K562 (cell line): ENCODE measurements around the gene MTG1. TPM values are rescaled to one million over a fixed set of nuclear protein-coding genes. Genes with fewer than 3 reads are reported as not detected.

Source experiments
- ATAC-seq: fragments of 200-7000 bp; cut with Tn5 transposase; 3 replicates; pipeline ENCODE4 v1.9.1; 2020; ENCODE audit warnings: moderate library complexity
- BruUV-seq: library from RNA; stranded (reverse); fragments of 400-500 nt; replicated peaks from 2 replicates; lab custom pipeline; 2021; lab: Mats Ljungman, UMichigan
- CTCF ChIA-PET: fragments of 300-600 bp; formaldehyde crosslinking; extraction: SDS; loops from one replicate; lab custom pipeline; 2021; ENCODE audit warnings: low intra/inter-chr PET ratio; lab: Yijun Ruan, JAX
- POLR2A ChIA-PET: fragments of 300-600, 350-650 bp; sonication (Branson Sonifier 250); formaldehyde crosslinking; extraction: SDS; loops from one replicate; lab custom pipeline; 2021; ENCODE audit warnings: antibody characterized with exemption, inconsistent platforms; lab: Yijun Ruan, JAX
- DNase-seq, 4 experiments: peaks; one replicate each; pipeline versions ENCODE4 v3.0.0 to v3.0.0-alpha.2; 2011 to 2018; ENCODE audit warnings: low spot score in 3 of 4, mixed read lengths in 3 of 4; ENCODE audit errors: extremely low read depth in 1 of 4
- FAIRE-seq: peaks from 2 replicates; lab custom pipeline; 2011; peaks lifted over from hg19 to GRCh38; lab: Jason Lieb, UNC
- H2AFZ ChIP-seq: 2 replicates; pipeline ENCODE4 v1.6.0; 2011; ENCODE audit warnings: low read depth, low read length, control low read depth, inconsistent platforms
- H3K27ac ChIP-seq: fragments of 200-600 bp; 3 replicates; pipeline ENCODE4 v1.8.0; 2011; ENCODE audit warnings: low read depth, mild to moderate bottlenecking, control low read depth, inconsistent platforms, low read length, moderate library complexity, mixed read lengths; ENCODE audit errors: extremely low read depth
- H3K27me3 ChIP-seq, 2 experiments: fragments of 300-600 bp in 1 of 2; 2 replicates in 1 of 2; 3 replicates in 1 of 2; pipeline versions ENCODE4 v1.6.0 to v1.8.0; 2011; ENCODE audit warnings: inconsistent platforms in 2 of 2, low read length in 2 of 2, mild to moderate bottlenecking in 1 of 2, mixed read lengths in 1 of 2, moderate library complexity in 1 of 2; ENCODE audit not compliant: control insufficient read depth in 2 of 2, insufficient read depth in 2 of 2
- H3K36me3 ChIP-seq: fragments of 300-600 bp; 3 replicates; pipeline ENCODE4 v1.8.0; 2011; ENCODE audit warnings: mild to moderate bottlenecking, low read length, inconsistent platforms; ENCODE audit not compliant: control insufficient read depth, insufficient read depth
- H3K4me1 ChIP-seq, 2 experiments: fragments of 200-600 bp in 1 of 2; replicated peaks in 1 of 2; 2 replicates in 1 of 2; 3 replicates in 1 of 2; pipeline versions ENCODE4 v1.5.1 to v1.8.0; 2011; ENCODE audit warnings: inconsistent platforms in 2 of 2, low read length in 2 of 2, mild to moderate bottlenecking in 1 of 2, mixed read lengths in 1 of 2, moderate library complexity in 1 of 2; ENCODE audit not compliant: control insufficient read depth in 2 of 2, insufficient read depth in 2 of 2
- H3K4me2 ChIP-seq: 2 replicates; pipeline ENCODE4 v1.6.1; 2011; ENCODE audit warnings: low read length, control low read depth, inconsistent platforms, mixed read lengths; ENCODE audit not compliant: insufficient read depth
- H3K4me3 ChIP-seq: fragments of 200-600 bp; sonication (generic), shearing (Covaris generic); 2 replicates; pipeline ENCODE4 v1.5.1; 2016; ENCODE audit warnings: control low read depth, inconsistent platforms
- H3K79me2 ChIP-seq: fragments of 200-600 bp; 3 replicates; pipeline ENCODE4 v1.8.0; 2011; ENCODE audit warnings: low read length, inconsistent platforms; ENCODE audit not compliant: control insufficient read depth, insufficient read depth
- H3K9ac ChIP-seq, 2 experiments: 2 replicates each; pipeline versions ENCODE4 v1.6.0 to v1.6.1; 2011; ENCODE audit warnings: low read depth in 2 of 2, low read length in 2 of 2, control low read depth in 1 of 2, inconsistent platforms in 1 of 2, mild to moderate bottlenecking in 1 of 2, mixed read lengths in 1 of 2; ENCODE audit not compliant: insufficient read depth in 1 of 2
- H3K9me1 ChIP-seq: one replicate; pipeline ENCODE4 v1.6.0; 2011; ENCODE audit warnings: inconsistent platforms, mild to moderate bottlenecking, low read length, moderate library complexity; ENCODE audit not compliant: control insufficient read depth, insufficient read depth
- H3K9me3 ChIP-seq: replicated peaks from 2 replicates; pipeline ENCODE4 v1.5.1; 2011; ENCODE audit warnings: low read depth, low read length, inconsistent platforms; ENCODE audit not compliant: control insufficient read depth, insufficient read depth
- H4K20me1 ChIP-seq: replicated peaks from 2 replicates; pipeline ENCODE4 v1.6.1; 2011; ENCODE audit warnings: low read length, inconsistent platforms, mixed read lengths; ENCODE audit not compliant: control insufficient read depth, insufficient read depth
- CREM ChIP-seq: IDR thresholded peaks from 2 replicates; pipeline ENCODE4 v1.6.1; 2014; ENCODE audit warnings: antibody characterized with exemption, low read depth
- KDM2B ChIP-seq: fragments of 250-450 bp; sonication (Bioruptor Pico); IDR thresholded peaks from 2 replicates; pipeline ENCODE4 v1.8.0; 2021; ENCODE audit warnings: mild to moderate bottlenecking, moderate library complexity
- KLF1 ChIP-seq: fragments of 450-650 bp; IDR thresholded peaks from 2 replicates; pipeline ENCODE4 v1.6.1; 2016; ENCODE audit warnings: missing genetic modification characterization, missing compliant biosample characterization
- MAZ ChIP-seq, 2 experiments: fragments of 450-650 bp in 1 of 2; sonication (generic) in 1 of 2; formaldehyde crosslinking; IDR thresholded peaks in 1 of 2; conservative IDR thresholded peaks in 1 of 2; 2 replicates each; pipeline versions ENCODE4 v1.4.0 to v1.5.0; 2020; ENCODE audit warnings: mild to moderate bottlenecking in 1 of 2, missing genetic modification reagents in 1 of 2
- MYC ChIP-seq, 2 experiments: fragments of 250-450 bp in 1 of 2; sonication (Bioruptor Pico) in 1 of 2; IDR thresholded peaks; 2 replicates each; pipeline versions ENCODE4 v1.5.1 to v1.6.1; 2012 to 2021; ENCODE audit warnings: low read depth in 2 of 2, borderline replicate concordance in 1 of 2, improper control_type of control experiment in 1 of 2, low read length in 1 of 2, mild to moderate bottlenecking in 1 of 2, moderate library complexity in 1 of 2
- PCBP1 ChIP-seq: fragments of 200-400 bp; formaldehyde crosslinking; IDR thresholded peaks from 2 replicates; pipeline ENCODE4 v1.6.1; 2018; ENCODE audit warnings: mild to moderate bottlenecking, low read depth, low read length; ENCODE audit not compliant: poor library complexity, severe bottlenecking
- POLR2B ChIP-seq: fragments of 450-650 bp; IDR thresholded peaks from 2 replicates; pipeline ENCODE4 v1.6.1; 2018; ENCODE audit warnings: low read depth; ENCODE audit not compliant: partially characterized antibody
- POLR2G ChIP-seq: fragments of 200-400 bp; formaldehyde crosslinking; IDR thresholded peaks from 2 replicates; pipeline ENCODE4 v1.6.1; 2017; ENCODE audit warnings: low read depth, mild to moderate bottlenecking, antibody characterized with exemption, low read length, moderate library complexity
- RB1 ChIP-seq: fragments of 450-650 bp; IDR thresholded peaks from 2 replicates; pipeline ENCODE4 v1.6.1; 2017; ENCODE audit warnings: low read depth, mild to moderate bottlenecking
- RBBP5 ChIP-seq: fragments of 200-600 bp; sonication (generic); IDR thresholded peaks from 2 replicates; pipeline ENCODE4 v1.6.1; 2012; ENCODE audit warnings: borderline replicate concordance, mild to moderate bottlenecking, low read length, control low read depth, inconsistent platforms; ENCODE audit not compliant: insufficient read depth, poor library complexity, severe bottlenecking
- SMARCE1 ChIP-seq: fragments of 450-650 bp; IDR thresholded peaks from 2 replicates; pipeline ENCODE4 v1.7.1; 2016; ENCODE audit warnings: mild to moderate bottlenecking
- ZBTB17 ChIP-seq: fragments of 450-650 bp; formaldehyde crosslinking; IDR thresholded peaks from 2 replicates; pipeline ENCODE4 v1.4.0; 2020; ENCODE audit warnings: mild to moderate bottlenecking
- WGBS: fragments of 100-300 bp; shearing (Covaris generic); methylation state at CpG from one replicate; pipeline ENCODE4 v1.1.6; 2016; ENCODE audit warnings: low coverage, mixed read lengths; ENCODE audit not compliant: insufficient coverage; ENCODE audit errors: missing lambda C conversion rate; 5-methylcytosine and 5-hydroxymethylcytosine counted together
- in situ Hi-C: fragments of 300-500 bp; cut with MboI; formaldehyde crosslinking; loops from 4 replicates; pipeline ENCODE4 v1.15.0; 2018; ENCODE audit warnings: inconsistent platforms, mixed read lengths
- intact Hi-C: fragments of 100-400 bp; cut with micrococcal nuclease; formaldehyde crosslinking; loops from 2 replicates; pipeline ENCODE4 v1.14.2; 2022
- polyA plus RNA-seq, 8 experiments: library from polyadenylated mRNA; depleted of rRNA in 4 of 8; stranded (reverse) in 5 of 8; unstranded in 3 of 8; fragments of >200 nt; fragmentation: Nextera tagmentation in 2 of 8; fragmentation: Illumina TruSeq in 1 of 8; extraction: Ambion mirVana in 2 of 8; extraction: Trizol in 1 of 8; gene quantifications; 2 replicates each; pipeline versions ENCODE4 v1.2.1 to v1.2.3, GENCODE V29; 2011 to 2014; ENCODE audit warnings: inconsistent platforms in 1 of 8, missing spikeins in 1 of 8
- total RNA-seq, 7 experiments: library from RNA; depleted of rRNA in 6 of 7; stranded (reverse); fragments of >200 nt in 6 of 7; fragmentation: Illumina TruSeq in 2 of 7; extraction: Trizol in 2 of 7; gene quantifications; 2 replicates each; pipeline versions ENCODE4 v1.2.1 to v1.2.3, GENCODE V29; 2011 to 2021; ENCODE audit warnings: low replicate concordance in 1 of 7
- TF ChIP-seq, protein P1 (sequence below): sonication (generic); formaldehyde crosslinking; IDR thresholded peaks from 2 replicates; pipeline ENCODE4 v1.8.0; 2022; ENCODE audit warnings: missing genetic modification reagents, mild to moderate bottlenecking, moderate library complexity, borderline replicate concordance
- TF ChIP-seq, protein P2 (sequence below): fragments of 200-800 bp; sonication (Bioruptor generic); IDR thresholded peaks from 2 replicates; pipeline ENCODE4 v1.6.1; 2017; ENCODE audit warnings: missing genetic modification characterization, missing compliant biosample characterization

Gene MTG1
- total and polyA plus RNA-seq, 9 of the 15 experiments (the other 6 are each of a cell fraction or from before 2014, with no cell fraction given) = 2.8 to 28.2 (median 15.4) TPM

DNA sequence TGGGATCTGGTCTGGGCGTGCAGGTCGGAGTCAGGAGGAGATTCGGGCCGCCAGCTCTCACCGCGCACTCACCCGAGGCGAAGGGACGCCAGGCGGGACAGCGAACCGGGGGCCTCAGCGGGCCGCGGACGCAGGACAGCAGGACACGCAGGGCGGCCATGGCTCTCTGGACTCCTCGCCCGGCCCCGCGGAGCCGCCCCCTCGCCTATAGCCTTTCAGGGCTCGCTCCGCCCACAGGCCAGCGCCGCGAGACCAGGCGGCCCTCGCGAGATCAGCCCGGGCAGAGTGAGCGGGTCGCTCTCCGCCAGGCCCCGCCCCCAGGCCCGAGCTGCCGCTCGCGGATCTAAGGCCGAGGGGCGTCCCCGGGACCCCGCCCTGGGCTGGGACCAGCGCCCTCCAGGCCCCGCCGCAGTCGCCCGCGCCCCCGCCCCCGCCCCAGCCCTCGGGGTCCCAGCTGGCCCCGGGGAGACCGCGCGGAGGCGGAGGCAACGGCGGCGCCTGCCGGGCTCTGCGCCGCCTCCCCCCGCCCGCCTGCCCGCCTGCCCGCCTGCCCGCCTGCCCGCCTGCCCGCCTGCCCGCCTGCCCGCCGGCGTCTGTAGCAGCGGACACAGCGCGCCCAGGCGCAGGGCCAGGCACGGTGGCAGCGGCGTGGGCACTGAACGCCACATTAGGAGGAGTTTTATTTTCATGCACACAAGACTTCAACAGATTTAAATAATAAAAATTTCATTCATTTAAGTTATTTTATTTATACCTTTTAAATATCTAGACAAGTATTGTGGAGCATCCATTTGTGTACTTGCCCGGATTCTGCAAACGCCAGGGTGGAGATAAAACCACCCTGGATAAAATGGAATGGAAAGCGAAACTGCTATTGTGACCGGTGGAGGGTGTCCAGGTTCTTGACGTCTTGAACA, 20.5 kb upstream of the MTG1 start, which contains the start of gene ECHS1:
TSS of gene ECHS1 (minus strand) at position 181 of the 917 bp plus-strand sequence. CDS start at position 160, 21 bp downstream.
- in situ Hi-C loops = no loop called here
- TF ChIP-seq KLF1 (no peak), RB1 (peak; percentile 50), SMARCE1 (no peak), RBBP5 (peak; percentile 41), MAZ (CRISPR knock-in tag; conservative IDR thresholded peaks at IDR 0.05 in 1 of 2, IDR thresholded peaks at IDR 0.05 in 1 of 2) (peak in 1 of 2 experiments; percentile 59; a peak in 2 of 4 replicates), POLR2G (peak; percentile 92), MYC (IDR thresholded peaks at IDR 0.05; ENCODE audit: low read depth, low read length) (0 out of 2 replicates have a peak, but pooled peaks have one; percentile 22), MYC (CRISPR knock-in tag; IDR thresholded peaks at IDR 0.05; ENCODE audit: borderline replicate concordance, low read depth) (no peak), PCBP1 (peak; percentile 80), KDM2B (no peak), ZBTB17 (CRISPR knock-in tag) (peak; percentile 83), CREM (0 out of 2 replicates have a peak, but pooled peaks have one; percentile 4), POLR2B (peak; percentile 50)
- TF ChIP-seq, protein P1, sequence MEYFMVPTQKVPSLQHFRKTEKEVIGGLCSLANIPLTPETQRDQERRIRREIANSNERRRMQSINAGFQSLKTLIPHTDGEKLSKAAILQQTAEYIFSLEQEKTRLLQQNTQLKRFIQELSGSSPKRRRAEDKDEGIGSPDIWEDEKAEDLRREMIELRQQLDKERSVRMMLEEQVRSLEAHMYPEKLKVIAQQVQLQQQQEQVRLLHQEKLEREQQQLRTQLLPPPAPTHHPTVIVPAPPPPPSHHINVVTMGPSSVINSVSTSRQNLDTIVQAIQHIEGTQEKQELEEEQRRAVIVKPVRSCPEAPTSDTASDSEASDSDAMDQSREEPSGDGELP (CRISPR knock-in tag) = peak; percentile 60; the same call in 1 of the 2 replicates
- TF ChIP-seq, protein P2, sequence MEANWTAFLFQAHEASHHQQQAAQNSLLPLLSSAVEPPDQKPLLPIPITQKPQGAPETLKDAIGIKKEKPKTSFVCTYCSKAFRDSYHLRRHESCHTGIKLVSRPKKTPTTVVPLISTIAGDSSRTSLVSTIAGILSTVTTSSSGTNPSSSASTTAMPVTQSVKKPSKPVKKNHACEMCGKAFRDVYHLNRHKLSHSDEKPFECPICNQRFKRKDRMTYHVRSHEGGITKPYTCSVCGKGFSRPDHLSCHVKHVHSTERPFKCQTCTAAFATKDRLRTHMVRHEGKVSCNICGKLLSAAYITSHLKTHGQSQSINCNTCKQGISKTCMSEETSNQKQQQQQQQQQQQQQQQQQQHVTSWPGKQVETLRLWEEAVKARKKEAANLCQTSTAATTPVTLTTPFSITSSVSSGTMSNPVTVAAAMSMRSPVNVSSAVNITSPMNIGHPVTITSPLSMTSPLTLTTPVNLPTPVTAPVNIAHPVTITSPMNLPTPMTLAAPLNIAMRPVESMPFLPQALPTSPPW = peak; percentile 86

More for the DNA sequence above, 20.5 kb upstream of the MTG1 start, which contains the start of gene ECHS1:
- Histone ChIP-seq H3K4me3 (peak within 1 kb of the TSS; percentile 57), H3K9me1 (no peaks in the 10 kb centered on the region), H3K27me3 (no peaks in the 10 kb centered on the region), H3K9me3 (no peaks in the 10 kb centered on the region), H3K4me1 (peaks cover 7 to 27% of the 10 kb centered on the region in 2 experiments; a peak in 3 of 5 replicates), H3K79me2 (peaks cover 9% of the 10 kb centered on the region), H3K4me2 (peak within 1 kb of the TSS; percentile 78), H3K36me3 (peaks cover 27% of the 10 kb centered on the region; the same call in 2 of the 3 replicates), H2AFZ (peak within 1 kb of the TSS; percentile 72; the same call in 1 of the 2 replicates), H3K9ac (peak within 1 kb of the TSS; percentile 61 to 95), H3K27ac (peak within 1 kb of the TSS; percentile 61; the same call in 2 of the 3 replicates), H4K20me1 (no peaks in the 10 kb centered on the region)
- DNase-seq = peak; percentile 92 to 96 (median 94)
- ChIA-PET POLR2A (interaction anchor here (1.0 to 2.2 kb wide), 2 partner anchors 11 to 12 kb away, joined by 6 to 10 read pairs; no protein-coding TSS in a partner anchor), CTCF (no interaction called here)
- intact Hi-C loops = no loop called here
- whole genome bisulfite sequencing = 9% methylated on average over 17 of the region's 89 CpGs
- ATAC-seq = peak; percentile 100
- no TSS peak for BruUV-seq
- FAIRE-seq = peak; percentile 61
